ENCODE results near the gene LBHD2. TPM values are rescaled to one million over a fixed set of nuclear protein-coding genes. Genes with fewer than 3 reads are reported as not detected.
"Not testable (repeated sequence)": the region's sequence is repeated elsewhere in the genome, so short reads cannot be mapped to it uniquely, and the experiment has no call there.

The LBHD2 gene
- polyA plus RNA-seq, 1 donor from 2014 or later, result not detected

- not testable (repeated sequence) for H2AFZ ChIP-seq (ENCODE audit: low read depth, low read length); H3K9ac ChIP-seq (ENCODE audit: low read length); H3K79me2 ChIP-seq (replicated peaks; ENCODE audit: insufficient read depth, low read length); H3K4me3 ChIP-seq (ENCODE audit: low read length); H3K27me3 ChIP-seq (ENCODE audit: insufficient read depth, low read depth, low read length); H3F3A ChIP-seq (ENCODE audit: insufficient read depth, low read length, poor library complexity, severe bottlenecking); H3K27ac ChIP-seq (ENCODE audit: low read length); H3K9me3 ChIP-seq (ENCODE audit: low read length); H3K36me3 ChIP-seq (ENCODE audit: insufficient read depth, low read length); H4K20me1 ChIP-seq (ENCODE audit: insufficient read depth); H3K4me2 ChIP-seq (ENCODE audit: low read length); H3K9me2 ChIP-seq (ENCODE audit: insufficient read depth, low read length)
Measured at GRCh38 chr14:103115086-103115679, 31.2 kb downstream of the LBHD2 start.

GRCh38 chr14:103115845-103116572 is 32.0 kb downstream of the LBHD2 start:
- Histone ChIP-seq H3K36me3 (ENCODE audit: insufficient read depth, low read length) (no peaks in the 10 kb centered on the region), H3K9ac (ENCODE audit: low read length) (no peak overlapping the region), H3K9me2 (ENCODE audit: insufficient read depth, low read length) (no peaks in the 10 kb centered on the region), H3K9me3 (ENCODE audit: low read length) (no peaks in the 10 kb centered on the region), H3K79me2 (replicated peaks; ENCODE audit: insufficient read depth, low read length) (no peaks in the 10 kb centered on the region), H3K27me3 (ENCODE audit: insufficient read depth, low read depth, low read length) (no peaks in the 10 kb centered on the region), H4K20me1 (ENCODE audit: insufficient read depth) (no peaks in the 10 kb centered on the region), H3F3A (ENCODE audit: insufficient read depth, low read length, poor library complexity, severe bottlenecking) (no peaks in the 10 kb centered on the region), H3K4me3 (ENCODE audit: low read length) (no peak overlapping the region), H2AFZ (ENCODE audit: low read depth, low read length) (no peak overlapping the region), H3K4me2 (ENCODE audit: low read length) (no peak overlapping the region), H3K27ac (ENCODE audit: low read length) (no peak overlapping the region)
- no peak for TF ChIP-seq RAD21 (conservative IDR thresholded peaks at IDR 0.05)
- TF ChIP-seq POLR2AphosphoS5 (IDR thresholded peaks at IDR 0.05), result no peak
- TF ChIP-seq MXI1 (conservative IDR thresholded peaks at IDR 0.05; ENCODE audit: poor library complexity, severe bottlenecking), result no peak
- TF ChIP-seq, protein P1, sequence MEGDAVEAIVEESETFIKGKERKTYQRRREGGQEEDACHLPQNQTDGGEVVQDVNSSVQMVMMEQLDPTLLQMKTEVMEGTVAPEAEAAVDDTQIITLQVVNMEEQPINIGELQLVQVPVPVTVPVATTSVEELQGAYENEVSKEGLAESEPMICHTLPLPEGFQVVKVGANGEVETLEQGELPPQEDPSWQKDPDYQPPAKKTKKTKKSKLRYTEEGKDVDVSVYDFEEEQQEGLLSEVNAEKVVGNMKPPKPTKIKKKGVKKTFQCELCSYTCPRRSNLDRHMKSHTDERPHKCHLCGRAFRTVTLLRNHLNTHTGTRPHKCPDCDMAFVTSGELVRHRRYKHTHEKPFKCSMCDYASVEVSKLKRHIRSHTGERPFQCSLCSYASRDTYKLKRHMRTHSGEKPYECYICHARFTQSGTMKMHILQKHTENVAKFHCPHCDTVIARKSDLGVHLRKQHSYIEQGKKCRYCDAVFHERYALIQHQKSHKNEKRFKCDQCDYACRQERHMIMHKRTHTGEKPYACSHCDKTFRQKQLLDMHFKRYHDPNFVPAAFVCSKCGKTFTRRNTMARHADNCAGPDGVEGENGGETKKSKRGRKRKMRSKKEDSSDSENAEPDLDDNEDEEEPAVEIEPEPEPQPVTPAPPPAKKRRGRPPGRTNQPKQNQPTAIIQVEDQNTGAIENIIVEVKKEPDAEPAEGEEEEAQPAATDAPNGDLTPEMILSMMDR (IDR thresholded peaks at IDR 0.05; ENCODE audit: poor library complexity, severe bottlenecking), result no peak
- TF ChIP-seq SMC3 (conservative IDR thresholded peaks at IDR 0.05; ENCODE audit: poor library complexity), result no peak
- TF ChIP-seq EZH2 (IDR thresholded peaks at IDR 0.05; ENCODE audit: borderline replicate concordance, insufficient read depth, low read length, poor library complexity, severe bottlenecking), result no peak
- TF ChIP-seq TAF1 (IDR thresholded peaks at IDR 0.05; ENCODE audit: low read depth), result no peak
- no peak for TF ChIP-seq EP300 (conservative IDR thresholded peaks at IDR 0.05; ENCODE audit: poor library complexity, severe bottlenecking)
- TF ChIP-seq, protein P2, sequence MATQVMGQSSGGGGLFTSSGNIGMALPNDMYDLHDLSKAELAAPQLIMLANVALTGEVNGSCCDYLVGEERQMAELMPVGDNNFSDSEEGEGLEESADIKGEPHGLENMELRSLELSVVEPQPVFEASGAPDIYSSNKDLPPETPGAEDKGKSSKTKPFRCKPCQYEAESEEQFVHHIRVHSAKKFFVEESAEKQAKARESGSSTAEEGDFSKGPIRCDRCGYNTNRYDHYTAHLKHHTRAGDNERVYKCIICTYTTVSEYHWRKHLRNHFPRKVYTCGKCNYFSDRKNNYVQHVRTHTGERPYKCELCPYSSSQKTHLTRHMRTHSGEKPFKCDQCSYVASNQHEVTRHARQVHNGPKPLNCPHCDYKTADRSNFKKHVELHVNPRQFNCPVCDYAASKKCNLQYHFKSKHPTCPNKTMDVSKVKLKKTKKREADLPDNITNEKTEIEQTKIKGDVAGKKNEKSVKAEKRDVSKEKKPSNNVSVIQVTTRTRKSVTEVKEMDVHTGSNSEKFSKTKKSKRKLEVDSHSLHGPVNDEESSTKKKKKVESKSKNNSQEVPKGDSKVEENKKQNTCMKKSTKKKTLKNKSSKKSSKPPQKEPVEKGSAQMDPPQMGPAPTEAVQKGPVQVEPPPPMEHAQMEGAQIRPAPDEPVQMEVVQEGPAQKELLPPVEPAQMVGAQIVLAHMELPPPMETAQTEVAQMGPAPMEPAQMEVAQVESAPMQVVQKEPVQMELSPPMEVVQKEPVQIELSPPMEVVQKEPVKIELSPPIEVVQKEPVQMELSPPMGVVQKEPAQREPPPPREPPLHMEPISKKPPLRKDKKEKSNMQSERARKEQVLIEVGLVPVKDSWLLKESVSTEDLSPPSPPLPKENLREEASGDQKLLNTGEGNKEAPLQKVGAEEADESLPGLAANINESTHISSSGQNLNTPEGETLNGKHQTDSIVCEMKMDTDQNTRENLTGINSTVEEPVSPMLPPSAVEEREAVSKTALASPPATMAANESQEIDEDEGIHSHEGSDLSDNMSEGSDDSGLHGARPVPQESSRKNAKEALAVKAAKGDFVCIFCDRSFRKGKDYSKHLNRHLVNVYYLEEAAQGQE (IDR thresholded peaks at IDR 0.05; ENCODE audit: borderline replicate concordance), result no peak

All from neural cell (in vitro differentiated cells).